ENCODE measurements around the gene AGBL3. TPM values are rescaled to one million over a fixed set of nuclear protein-coding genes. Genes with fewer than 3 reads are reported as not detected.
"Not testable (repeated sequence)": the region's sequence is repeated elsewhere in the genome, so short reads cannot be mapped to it uniquely, and the experiment has no call there.

Gene AGBL3
- total RNA-seq, 1 donor from 2014 or later, result 2.5 TPM

DNA sequence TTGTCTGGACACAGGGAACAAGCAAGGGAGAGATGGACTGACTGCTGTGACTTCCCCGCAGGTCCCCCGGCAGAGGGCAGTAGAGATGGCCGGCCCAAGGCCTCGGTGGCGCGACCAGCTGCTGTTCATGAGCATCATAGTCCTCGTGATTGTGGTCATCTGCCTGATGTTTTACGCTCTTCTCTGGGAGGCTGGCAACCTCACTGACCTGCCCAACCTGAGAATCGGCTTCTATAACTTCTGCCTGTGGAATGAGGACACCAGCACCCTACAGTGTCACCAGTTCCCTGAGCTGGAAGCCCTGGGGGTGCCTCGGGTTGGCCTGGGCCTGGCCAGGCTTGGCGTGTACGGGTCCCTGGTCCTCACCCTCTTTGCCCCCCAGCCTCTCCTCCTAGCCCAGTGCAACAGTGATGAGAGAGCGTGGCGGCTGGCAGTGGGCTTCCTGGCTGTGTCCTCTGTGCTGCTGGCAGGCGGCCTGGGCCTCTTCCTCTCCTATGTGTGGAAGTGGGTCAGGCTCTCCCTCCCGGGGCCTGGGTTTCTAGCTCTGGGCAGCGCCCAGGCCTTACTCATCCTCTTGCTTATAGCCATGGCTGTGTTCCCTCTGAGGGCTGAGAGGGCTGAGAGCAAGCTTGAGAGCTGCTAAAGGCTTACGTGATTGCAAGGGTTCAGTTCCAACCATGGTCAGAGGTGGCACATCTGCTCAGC is 178.2 kb downstream of the AGBL3 start:
- no peak for DNase-seq (ENCODE audit: extremely low read depth, low read depth, low spot score)

GRCh38 chr7:135165862-135166261 is 179.6 kb downstream of the AGBL3 start:
- no peak for DNase-seq (ENCODE audit: extremely low read depth, low read depth, low spot score)

DNA sequence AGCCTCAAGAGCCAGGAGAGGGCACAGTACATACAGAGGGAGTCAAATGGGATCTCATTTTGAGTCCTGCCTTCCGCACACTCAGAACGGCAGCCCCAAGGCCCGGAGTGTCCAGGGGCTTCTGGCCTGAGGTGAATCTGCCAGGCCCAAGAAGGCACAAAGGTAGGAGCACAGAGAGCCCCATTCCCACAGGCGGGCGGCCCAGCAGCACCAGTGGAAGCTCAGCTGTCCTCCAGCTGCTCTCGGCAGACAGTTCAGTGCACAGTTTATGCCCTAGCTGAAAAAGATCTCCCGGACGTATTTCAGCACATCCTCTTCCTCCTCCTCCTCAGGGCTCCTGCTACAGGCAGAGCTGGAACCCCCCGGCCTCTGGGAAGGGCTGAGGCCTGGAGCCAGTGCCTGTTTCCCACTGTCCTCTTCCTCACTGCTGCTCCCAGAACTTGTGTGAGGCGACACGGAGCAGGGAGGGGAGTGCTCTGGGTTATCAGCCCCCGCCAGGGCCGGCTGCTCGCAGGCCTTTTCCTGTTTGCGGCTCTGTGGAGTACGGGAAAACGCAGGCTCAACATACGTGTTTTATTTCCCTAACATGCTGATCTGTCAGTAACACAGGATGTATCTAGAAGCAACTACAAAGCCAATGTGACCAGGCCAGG is 180.2 kb downstream of the AGBL3 start:
- no peak for DNase-seq (ENCODE audit: extremely low read depth, low read depth, low spot score)

DNA sequence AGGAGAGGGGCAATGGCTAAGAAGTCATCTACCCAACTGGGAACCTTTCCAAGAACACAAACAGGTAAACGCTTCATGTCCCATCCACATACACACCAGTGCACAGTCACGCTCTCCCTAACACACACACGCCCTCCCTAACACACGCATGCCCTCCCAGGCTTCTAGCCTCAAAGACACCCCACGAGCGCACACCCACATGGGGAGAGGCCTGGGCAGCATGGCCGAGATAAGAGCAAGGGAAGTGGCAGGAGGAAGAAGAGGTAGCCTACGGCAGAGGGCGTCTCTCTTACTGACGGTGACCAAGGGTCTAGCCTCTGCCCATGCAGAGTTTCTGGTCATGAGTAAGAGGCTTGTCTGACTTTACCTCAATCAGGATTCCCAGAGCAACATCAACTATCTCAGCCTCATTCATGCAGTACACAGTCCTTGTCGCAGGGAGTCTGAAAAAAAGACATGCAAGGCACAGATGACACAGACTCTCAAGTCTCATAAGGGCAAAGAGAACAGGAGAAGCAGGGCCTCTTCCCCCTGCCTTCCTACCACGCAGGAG is 181.1 kb downstream of the AGBL3 start:
- DNase-seq (ENCODE audit: extremely low read depth, low read depth, low spot score), result no peak

- no peak for DNase-seq (ENCODE audit: extremely low read depth, low read depth, low spot score)
These were observed 181.7 kb downstream of the AGBL3 start for GRCh38 chr7:135168001-135168400.

- DNase-seq (ENCODE audit: extremely low read depth, low read depth, low spot score), result no peak
These were observed 182.3 kb downstream of the AGBL3 start for GRCh38 chr7:135168489-135169140.

GRCh38 chr7:135169141-135169963 is 183.0 kb downstream of the AGBL3 start:
- DNase-seq (ENCODE audit: extremely low read depth, low read depth, low spot score), result no peak

DNA sequence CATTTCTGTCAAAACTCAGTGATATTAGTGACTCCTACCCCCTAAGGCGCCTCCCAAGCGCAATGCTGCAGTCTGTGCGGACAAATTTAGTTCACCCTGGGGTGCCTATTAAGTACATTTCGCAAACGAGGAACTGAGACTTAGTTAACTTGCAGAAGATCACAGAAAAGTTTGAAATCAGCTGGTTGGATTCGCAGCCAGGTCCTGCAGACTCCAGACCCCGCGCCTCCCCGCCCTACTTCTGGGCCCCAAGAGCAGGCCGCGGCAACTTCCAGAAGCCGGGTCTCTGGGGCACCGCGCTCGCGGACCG is 183.6 kb downstream of the AGBL3 start:
- DNase-seq (ENCODE audit: extremely low read depth, low read depth, low spot score), result no peak

- DNase-seq (ENCODE audit: extremely low read depth, low read depth, low spot score), result no peak
These were observed 184.1 kb downstream of the AGBL3 start, which contains the start of gene CYREN for GRCh38 chr7:135170274-135170997. Gene CYREN, minus strand, starts transcription at chr7:135170707. Its CDS starts 1,785 bp downstream, at chr7:135168922.

DNA sequence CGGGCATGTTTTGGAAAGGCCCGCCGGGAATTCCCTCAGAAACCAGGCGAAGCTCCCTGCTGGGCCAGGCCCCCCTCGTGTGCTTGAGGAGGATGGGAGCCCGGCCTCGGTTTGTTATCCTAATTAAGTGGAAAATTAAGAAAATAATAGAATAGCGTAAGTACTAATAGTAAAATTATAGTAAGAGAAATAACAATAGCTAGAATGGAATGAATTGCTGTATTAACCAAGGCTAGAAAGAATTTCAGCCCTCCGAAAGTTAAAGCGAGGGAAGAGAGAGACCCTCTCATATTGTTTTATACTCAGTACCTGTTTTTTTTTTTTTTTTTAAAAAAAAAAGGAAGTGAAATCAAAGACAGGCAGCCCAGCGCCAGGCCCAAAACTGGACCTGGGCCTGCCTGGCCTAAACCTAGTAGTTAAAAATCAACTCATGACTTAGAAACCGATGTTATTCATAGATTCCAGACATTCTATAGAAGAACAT is 184.7 kb downstream of the AGBL3 start:
- DNase-seq (ENCODE audit: extremely low read depth, low read depth, low spot score), result not testable (repeated sequence)

- DNase-seq (ENCODE audit: extremely low read depth, low read depth, low spot score), result not testable (repeated sequence)
These were observed 185.4 kb downstream of the AGBL3 start for GRCh38 chr7:135171581-135172291.

- not testable (repeated sequence) for DNase-seq (ENCODE audit: extremely low read depth, low read depth, low spot score)
These were observed 187.6 kb downstream of the AGBL3 start for GRCh38 chr7:135173916-135174315.

DNA sequence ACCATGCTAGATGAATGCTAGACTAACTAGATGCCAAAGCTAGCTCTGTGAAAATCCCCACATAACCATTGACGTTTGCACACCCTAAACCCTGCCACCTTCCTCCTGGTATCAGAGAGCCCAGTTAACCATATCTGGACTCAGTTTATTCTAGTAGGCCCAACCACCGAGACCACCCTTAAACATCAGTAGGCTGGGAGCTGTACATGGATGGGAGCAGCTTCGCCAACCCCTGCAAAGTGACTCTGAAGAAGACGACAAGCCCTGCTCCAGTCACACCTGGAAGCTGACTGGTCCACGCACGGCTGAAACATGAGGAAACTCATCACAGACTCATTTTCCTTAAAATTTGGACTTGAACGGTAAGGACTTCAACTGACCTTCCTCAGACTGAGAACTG is 188.6 kb downstream of the AGBL3 start:
- DNase-seq (ENCODE audit: extremely low read depth, low read depth, low spot score), result no peak

DNA sequence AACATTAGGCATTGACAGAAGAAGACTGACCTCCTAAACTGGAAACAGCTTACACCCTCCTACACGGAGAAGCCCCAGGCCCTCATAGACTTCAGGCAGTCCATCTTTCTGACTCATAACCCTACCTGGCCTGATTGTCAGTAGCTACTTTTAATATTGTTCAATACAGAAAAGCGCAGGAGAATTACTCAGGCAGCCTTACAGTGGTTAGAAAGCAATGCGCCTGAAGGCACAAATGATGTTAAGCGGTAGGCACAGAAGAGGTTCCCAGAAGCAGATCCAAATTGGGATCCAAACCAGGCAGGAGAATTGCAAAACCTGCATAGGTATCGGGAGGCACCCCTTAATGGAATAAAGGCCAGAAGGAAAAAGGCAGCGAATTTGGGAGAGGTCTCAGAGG is 189.6 kb downstream of the AGBL3 start:
- no peak for DNase-seq (ENCODE audit: extremely low read depth, low read depth, low spot score)

GRCh38 chr7:135177028-135177696 is 190.9 kb downstream of the AGBL3 start:
- no peak for DNase-seq (ENCODE audit: extremely low read depth, low read depth, low spot score)

- no peak for DNase-seq (ENCODE audit: extremely low read depth, low read depth, low spot score)
These were observed 192.1 kb downstream of the AGBL3 start for GRCh38 chr7:135178364-135178763.

- DNase-seq (ENCODE audit: extremely low read depth, low read depth, low spot score), result no peak
These were observed 193.1 kb downstream of the AGBL3 start for GRCh38 chr7:135179321-135179925.

GRCh38 chr7:135180122-135180521 is 193.8 kb downstream of the AGBL3 start:
- no peak for DNase-seq (ENCODE audit: extremely low read depth, low read depth, low spot score)
